Esophagus squamous epithelium (tissue), 5 donors: ENCODE data around the gene CST3. TPM values are rescaled to one million over a fixed set of nuclear protein-coding genes. Genes with fewer than 3 reads are reported as not detected.

ENCODE experiments used
- DNase-seq: peaks from one replicate; lab custom pipeline; 2025; lab: John Stamatoyannopoulos, UW
- H3K27ac ChIP-seq, 4 donors: fragments of 200-600 bp; sonication (generic); one replicate each; pipeline ENCODE4 v1.5.1; 2016 to 2019; ENCODE audit warnings: mild to moderate bottlenecking in 1 of 4
- H3K27me3 ChIP-seq, 4 donors: fragments of 200-600 bp; sonication (generic); 1 replicate in 3 of 4; 2 replicates in 1 of 4; pipeline versions ENCODE4 v1.5.1 to v1.6.0; 2017 to 2021; ENCODE audit warnings: antibody characterized with exemption in 1 of 4
- H3K36me3 ChIP-seq, 3 donors: fragments of 200-600 bp; sonication (generic); one replicate each; pipeline ENCODE4 v1.5.1; 2016 to 2019
- H3K4me1 ChIP-seq, 3 donors: fragments of 200-600 bp; sonication (generic); one replicate each; pipeline ENCODE4 v1.5.1; 2017 to 2019
- H3K4me3 ChIP-seq, 4 donors: fragments of 200-600 bp; sonication (generic); 1 replicate in 3 of 4; 2 replicates in 1 of 4; pipeline ENCODE4 v1.5.1; 2016 to 2019; ENCODE audit warnings: mild to moderate bottlenecking in 2 of 4, moderate library complexity in 1 of 4
- H3K9me3 ChIP-seq, 3 donors: fragments of 200-600 bp; sonication (generic); one replicate each; pipeline ENCODE4 v1.5.1; 2016 to 2019
- CTCF ChIP-seq, 6 experiments: fragments of 450-650 bp in 4 of 6; fragments of 200-600 bp in 2 of 6; sonication (generic) in 2 of 6; IDR thresholded peaks; one replicate each; pipeline ENCODE4 v1.5.1; 2016 to 2019; ENCODE audit warnings: antibody characterized with exemption in 6 of 6, mild to moderate bottlenecking in 4 of 6, moderate library complexity in 4 of 6
- POLR2A ChIP-seq, 4 donors: fragments of 450-650 bp; IDR thresholded peaks; one replicate each; pipeline ENCODE4 v1.6.1; 2017; ENCODE audit warnings: antibody characterized with exemption in 4 of 4, mild to moderate bottlenecking in 4 of 4, moderate library complexity in 3 of 4
- WGBS, 2 donors: methylation state at CpG; one replicate each; pipeline ENCODE4 v1.1.5; 2018; 5-methylcytosine and 5-hydroxymethylcytosine counted together
- intact Hi-C: fragments of 100-400 bp; cut with DNase I; formaldehyde crosslinking; loops from one replicate; pipeline ENCODE4 v1.15.0; 2022
- total RNA-seq, 4 donors: library from RNA; depleted of rRNA; stranded (reverse); fragments of >200 nt; gene quantifications; one replicate each; pipeline ENCODE4 v1.1.0, GENCODE V29; 2016
- donor health status: DM: yes; HTN: yes; CAD: no.

CST3 gene
- total RNA-seq, 4 donors from 2014 or later: 323 to 899 (median 600) TPM

DNA sequence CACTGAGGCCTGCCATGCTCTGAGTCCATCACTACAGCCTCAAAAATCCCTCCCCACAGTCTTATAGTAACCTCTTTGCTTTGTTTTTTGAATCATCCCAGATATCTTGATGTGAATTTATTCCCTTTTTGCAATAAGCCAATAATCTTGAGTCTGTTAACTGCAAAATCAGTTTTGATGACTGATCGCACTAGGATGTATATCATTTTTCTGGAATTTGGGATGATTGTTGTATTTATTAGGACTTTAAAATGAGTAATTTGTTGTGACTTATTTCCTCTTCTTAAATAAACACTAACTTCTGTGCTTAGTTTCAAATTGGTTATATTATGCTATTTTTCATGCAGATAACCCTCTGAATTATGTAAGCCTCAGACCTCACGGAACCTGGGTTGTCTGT, 45.5 kb upstream of the CST3 start:
- no peak for DNase-seq
- no peaks in the 10 kb centered on the region for H3K36me3 ChIP-seq
- H3K27me3 ChIP-seq: peaks cover 0 to 27% (median 0%) of the 10 kb centered on the region in 4 donors
- no peak overlapping the region for H3K27ac ChIP-seq
- H3K4me1 ChIP-seq: peaks cover 0 to 12% (median 0%) of the 10 kb centered on the region in 3 donors
- no peak for TF ChIP-seq POLR2A (IDR thresholded peaks at IDR 0.05)
- TF ChIP-seq CTCF (IDR thresholded peaks at IDR 0.05): no peak
- intact Hi-C loops: no loop called here
- WGBS, 2 donors: 78 to 80% methylated on average over 2 of the region's 2 CpGs
- H3K4me3 ChIP-seq: no peak overlapping the region
- H3K9me3 ChIP-seq: no peaks in the 10 kb centered on the region

GRCh38 chr20:23680146-23680545, 42.4 kb upstream of the CST3 start:
- intact Hi-C loops: no loop called here
- DNase-seq: no peak
- H3K27ac ChIP-seq: no peak overlapping the region

GRCh38 chr20:23679133-23680092, 41.7 kb upstream of the CST3 start:
- intact Hi-C loops: no loop called here
- H3K27me3 ChIP-seq: peaks cover 0 to 9% (median 0%) of the 10 kb centered on the region in 4 donors
- no peak overlapping the region for H3K4me3 ChIP-seq
- H3K27ac ChIP-seq: no peak overlapping the region
- peaks cover 0 to 12% (median 0%) of the 10 kb centered on the region in 3 donors for H3K4me1 ChIP-seq
- TF ChIP-seq CTCF (IDR thresholded peaks at IDR 0.05) (no peak), POLR2A (IDR thresholded peaks at IDR 0.05) (no peak)
- DNase-seq: no peak
- H3K9me3 ChIP-seq: no peaks in the 10 kb centered on the region
- no peaks in the 10 kb centered on the region for H3K36me3 ChIP-seq
- WGBS, 2 donors: 50 to 53% methylated on average over 5 to 6 of the region's 7 CpGs

More at GRCh38 chr20:23680146-23680545, 42.4 kb upstream of the CST3 start:
- Histone ChIP-seq H3K36me3 (no peaks in the 10 kb centered on the region), H3K27me3 (peaks cover 0 to 12% (median 0%) of the 10 kb centered on the region in 4 donors), H3K9me3 (no peaks in the 10 kb centered on the region), H3K4me3 (no peak overlapping the region), H3K4me1 (peaks cover 0 to 12% (median 0%) of the 10 kb centered on the region in 3 donors)
- TF ChIP-seq CTCF (IDR thresholded peaks at IDR 0.05) (no peak), POLR2A (IDR thresholded peaks at IDR 0.05) (no peak)

DNA sequence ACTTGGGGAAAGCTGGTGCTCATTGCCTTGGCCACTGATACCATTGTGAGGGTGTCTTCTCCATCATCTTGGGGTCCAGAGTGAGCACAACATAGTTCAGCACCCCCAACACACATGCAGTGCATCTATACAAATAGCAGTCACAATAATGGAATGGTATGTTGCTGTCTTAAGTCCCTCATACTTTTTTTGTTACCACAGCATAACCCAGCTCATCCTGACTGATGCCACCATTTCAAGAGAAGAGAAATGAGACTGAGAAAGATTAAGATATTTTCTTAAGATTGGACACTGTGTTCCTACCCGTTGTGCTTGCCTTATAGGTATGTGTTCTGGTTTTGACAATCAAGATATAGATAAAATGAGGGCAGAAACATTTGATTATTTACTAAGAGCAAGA, 35.5 kb upstream of the CST3 start:
- intact Hi-C loops: no loop called here
- no peak overlapping the region for H3K4me3 ChIP-seq
- 79 to 86% methylated on average over 1 of the region's 1 CpG for WGBS, 2 donors
- H3K36me3 ChIP-seq: no peaks in the 10 kb centered on the region
- H3K4me1 ChIP-seq: no peaks in the 10 kb centered on the region
- no peaks in the 10 kb centered on the region for H3K27me3 ChIP-seq
- H3K9me3 ChIP-seq: no peaks in the 10 kb centered on the region
- no peak for TF ChIP-seq CTCF (IDR thresholded peaks at IDR 0.05)
- TF ChIP-seq POLR2A (IDR thresholded peaks at IDR 0.05): no peak
- no peak overlapping the region for H3K27ac ChIP-seq
- DNase-seq: no peak

GRCh38 chr20:23672158-23672557, 34.4 kb upstream of the CST3 start:
- Histone ChIP-seq H3K27ac (no peak overlapping the region), H3K4me3 (no peak overlapping the region), H3K4me1 (no peaks in the 10 kb centered on the region), H3K9me3 (no peaks in the 10 kb centered on the region), H3K36me3 (no peaks in the 10 kb centered on the region), H3K27me3 (peaks cover 0 to 4% (median 0%) of the 10 kb centered on the region in 4 donors)
- intact Hi-C loops: no loop called here
- no peak for DNase-seq
- 89 to 100% methylated on average over 1 of the region's 1 CpG for WGBS, 2 donors
- no peak for TF ChIP-seq POLR2A (IDR thresholded peaks at IDR 0.05)
- no peak for TF ChIP-seq CTCF (IDR thresholded peaks at IDR 0.05)
